ENCODE data around the gene MAP2K5. TPM values are rescaled to one million over a fixed set of nuclear protein-coding genes. Genes with fewer than 3 reads are reported as not detected.

Gene MAP2K5
- total RNA-seq, 1 donor from 2014 or later = 29.0 TPM

DNA sequence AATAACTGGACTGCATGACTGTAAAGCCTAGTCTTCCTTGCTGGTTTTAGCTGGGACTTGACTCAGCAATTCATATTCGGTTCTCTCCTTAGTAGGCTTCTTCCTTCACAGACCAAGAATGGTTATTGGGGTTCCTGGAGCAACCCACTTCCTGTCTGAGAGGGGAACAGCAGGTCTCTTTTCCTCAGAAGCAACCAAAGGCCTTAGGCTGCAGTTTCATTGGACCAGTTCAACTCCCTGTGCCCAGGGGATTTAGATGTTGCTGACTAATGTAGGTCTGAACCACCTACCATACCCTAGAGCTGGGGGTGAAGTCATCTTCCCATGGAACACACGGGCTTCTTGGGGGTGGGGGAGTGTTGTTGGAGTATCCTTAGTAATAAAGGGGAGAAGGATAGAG, 198.8 kb downstream of the MAP2K5 start:
- no peak for TF ChIP-seq CTCF (IDR thresholded peaks at IDR 0.05; ENCODE audit: partially characterized antibody, unreplicated experiment)
- H3K4me3 Mint-ChIP-seq (ENCODE audit: unreplicated experiment) = no peak overlapping the region
- H3K36me3 Mint-ChIP-seq (ENCODE audit: unreplicated experiment) = no peaks in the 10 kb centered on the region
- H3K9me3 Mint-ChIP-seq (ENCODE audit: unreplicated experiment) = no peaks in the 10 kb centered on the region
- no peak for DNase-seq
- H3K27ac Mint-ChIP-seq (ENCODE audit: unreplicated experiment) = no peak overlapping the region
- no peaks in the 10 kb centered on the region for H3K27me3 Mint-ChIP-seq (ENCODE audit: unreplicated experiment)
- H3K4me1 Mint-ChIP-seq (ENCODE audit: low read depth, unreplicated experiment) = peaks cover 9% of the 10 kb centered on the region

DNA sequence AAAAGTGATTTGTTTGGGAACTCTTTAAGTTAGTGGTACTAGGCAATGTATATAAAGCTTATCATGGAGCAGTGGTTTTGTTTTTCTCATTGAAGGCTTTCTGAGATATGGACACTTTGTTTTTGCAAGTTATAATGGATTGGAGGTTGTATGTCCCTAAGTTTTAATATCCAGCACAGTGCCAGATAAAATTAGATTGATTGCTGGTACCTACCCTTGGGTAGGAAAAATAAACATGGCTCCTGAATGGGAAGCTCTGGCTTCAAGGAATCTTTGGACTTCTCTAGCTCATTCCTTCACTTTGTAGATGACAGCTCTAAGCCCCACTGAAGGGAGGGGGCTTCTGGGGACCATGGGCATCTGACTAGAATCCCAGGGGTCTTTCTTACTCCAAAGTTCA, 201.1 kb downstream of the MAP2K5 start:
- peaks cover 3% of the 10 kb centered on the region for H3K4me1 Mint-ChIP-seq (ENCODE audit: low read depth, unreplicated experiment)
- no peaks in the 10 kb centered on the region for H3K9me3 Mint-ChIP-seq (ENCODE audit: unreplicated experiment)
- no peak for TF ChIP-seq CTCF (IDR thresholded peaks at IDR 0.05; ENCODE audit: partially characterized antibody, unreplicated experiment)
- H3K36me3 Mint-ChIP-seq (ENCODE audit: unreplicated experiment) = no peaks in the 10 kb centered on the region
- no peak overlapping the region for H3K27ac Mint-ChIP-seq (ENCODE audit: unreplicated experiment)
- no peak overlapping the region for H3K4me3 Mint-ChIP-seq (ENCODE audit: unreplicated experiment)
- no peaks in the 10 kb centered on the region for H3K27me3 Mint-ChIP-seq (ENCODE audit: unreplicated experiment)
- no peak for DNase-seq

- Mint-ChIP-seq H3K27ac (ENCODE audit: unreplicated experiment) (no peak overlapping the region), H3K36me3 (ENCODE audit: unreplicated experiment) (no peaks in the 10 kb centered on the region), H3K27me3 (ENCODE audit: unreplicated experiment) (no peaks in the 10 kb centered on the region), H3K4me3 (ENCODE audit: unreplicated experiment) (no peak overlapping the region), H3K4me1 (ENCODE audit: low read depth, unreplicated experiment) (peaks cover 5% of the 10 kb centered on the region), H3K9me3 (ENCODE audit: unreplicated experiment) (no peaks in the 10 kb centered on the region)
- DNase-seq = no peak
- no peak for TF ChIP-seq CTCF (IDR thresholded peaks at IDR 0.05; ENCODE audit: partially characterized antibody, unreplicated experiment)
These were observed 202.0 kb downstream of the MAP2K5 start for GRCh38 chr15:67744331-67745072.

DNA sequence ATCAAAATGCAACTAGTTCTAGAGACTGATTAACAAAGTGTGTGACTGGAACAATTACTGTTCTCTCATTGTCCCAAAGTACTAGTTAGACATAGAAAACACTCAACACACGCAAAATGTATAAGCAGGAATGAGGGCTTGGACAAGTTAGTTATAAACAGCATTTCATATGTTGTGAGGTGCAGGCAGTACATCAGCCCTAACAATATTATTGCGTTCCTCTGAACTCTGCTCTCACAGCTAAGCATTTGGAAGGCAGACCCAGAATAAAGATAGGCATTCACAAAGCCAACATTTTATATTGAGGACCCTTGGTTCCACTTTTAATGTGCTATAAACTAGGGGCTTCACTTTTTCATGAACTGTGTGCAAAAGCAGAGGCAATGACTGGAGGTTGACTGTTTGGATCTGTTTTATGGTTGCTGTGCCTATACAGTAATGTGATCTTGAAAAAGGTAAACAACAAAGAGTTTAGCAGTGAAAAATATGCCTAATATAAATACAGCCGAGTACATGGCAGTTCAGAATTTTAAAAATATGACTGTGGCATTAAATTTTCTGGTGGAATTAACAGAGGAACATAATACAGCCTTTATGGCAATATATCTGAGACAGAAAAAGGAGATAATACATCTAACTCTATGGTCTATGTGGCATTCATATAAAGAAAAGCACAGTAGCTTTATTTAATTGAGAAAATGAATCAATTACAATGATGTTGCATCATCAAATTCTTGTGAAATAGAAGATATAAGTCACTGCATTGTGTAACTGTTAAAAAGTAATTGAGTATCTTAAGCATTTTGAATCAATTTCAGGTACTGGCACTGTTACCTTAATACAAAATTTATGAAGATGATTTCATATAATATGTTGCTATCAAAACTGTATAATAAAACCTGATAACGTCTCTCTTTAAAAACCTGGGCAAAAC, 202.8 kb downstream of the MAP2K5 start:
- no peak for TF ChIP-seq CTCF (IDR thresholded peaks at IDR 0.05; ENCODE audit: partially characterized antibody, unreplicated experiment)
- peaks cover 5% of the 10 kb centered on the region for H3K4me1 Mint-ChIP-seq (ENCODE audit: low read depth, unreplicated experiment)
- no peaks in the 10 kb centered on the region for H3K9me3 Mint-ChIP-seq (ENCODE audit: unreplicated experiment)
- H3K36me3 Mint-ChIP-seq (ENCODE audit: unreplicated experiment) = no peaks in the 10 kb centered on the region
- H3K27me3 Mint-ChIP-seq (ENCODE audit: unreplicated experiment) = no peaks in the 10 kb centered on the region
- DNase-seq = no peak
- H3K4me3 Mint-ChIP-seq (ENCODE audit: unreplicated experiment) = no peak overlapping the region
- no peak overlapping the region for H3K27ac Mint-ChIP-seq (ENCODE audit: unreplicated experiment)

DNA sequence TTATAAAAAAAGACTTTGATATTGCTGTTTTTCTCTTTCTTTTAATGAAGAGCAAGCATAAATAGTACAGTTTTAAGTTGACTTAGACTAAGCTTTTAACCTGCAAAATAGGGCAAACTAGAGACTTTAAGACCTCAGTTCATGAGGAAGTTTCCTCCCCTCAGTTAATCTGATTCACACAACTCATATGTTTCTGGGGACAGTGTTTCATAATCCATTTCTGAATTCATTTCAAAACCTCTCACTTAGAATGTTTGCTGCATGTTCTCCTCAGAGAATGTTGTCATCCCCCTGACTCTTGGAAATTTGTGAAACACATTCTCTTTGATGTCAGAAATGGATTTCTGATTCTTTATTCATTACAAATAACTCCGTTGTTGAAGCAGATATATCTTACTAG, 203.5 kb downstream of the MAP2K5 start:
- DNase-seq = no peak
- TF ChIP-seq CTCF (IDR thresholded peaks at IDR 0.05; ENCODE audit: partially characterized antibody, unreplicated experiment) = no peak
- H3K4me3 Mint-ChIP-seq (ENCODE audit: unreplicated experiment) = no peak overlapping the region
- H3K4me1 Mint-ChIP-seq (ENCODE audit: low read depth, unreplicated experiment) = peaks cover 5% of the 10 kb centered on the region
- H3K36me3 Mint-ChIP-seq (ENCODE audit: unreplicated experiment) = no peaks in the 10 kb centered on the region
- no peak overlapping the region for H3K27ac Mint-ChIP-seq (ENCODE audit: unreplicated experiment)
- no peaks in the 10 kb centered on the region for H3K9me3 Mint-ChIP-seq (ENCODE audit: unreplicated experiment)
- no peaks in the 10 kb centered on the region for H3K27me3 Mint-ChIP-seq (ENCODE audit: unreplicated experiment)
